ENCODE data around the gene SP110. TPM values are rescaled to one million over a fixed set of nuclear protein-coding genes. Genes with fewer than 3 reads are reported as not detected.

SP110 gene
- polyA plus RNA-seq, 2 donors: 6.0 to 7.2 TPM

DNA sequence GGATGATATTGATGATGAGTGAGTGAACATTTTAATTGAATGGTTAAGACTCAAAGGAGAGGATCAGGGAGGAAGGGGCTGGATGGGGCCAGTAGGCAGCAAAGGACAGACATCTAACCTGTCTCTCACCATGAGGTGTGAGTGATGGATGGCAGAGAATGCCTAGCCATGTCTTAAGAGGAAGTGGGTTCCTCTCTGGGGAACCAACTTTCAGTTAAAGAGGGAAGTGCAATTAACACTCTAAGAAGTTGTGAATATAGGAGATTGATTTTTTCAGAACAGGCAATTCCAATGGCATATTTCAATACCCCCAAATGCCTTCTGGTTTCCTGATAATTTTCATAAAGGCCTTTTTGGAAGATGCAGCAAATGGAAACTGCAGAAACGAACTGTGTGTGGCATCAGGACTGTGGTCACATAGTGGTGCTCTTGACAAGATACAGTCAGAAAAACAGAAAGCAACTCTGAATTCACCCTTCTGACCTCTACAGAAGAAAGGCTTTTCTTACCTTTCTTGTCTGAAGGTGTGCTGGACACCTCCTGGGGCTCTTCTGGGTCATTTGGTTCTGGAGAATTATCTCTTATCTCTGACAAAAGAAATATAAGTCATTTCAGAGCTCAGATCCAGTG, 10.2 kb downstream of the SP110 start:
- Histone ChIP-seq H3K4me1 (ENCODE audit: control insufficient read depth in 2 of 2, insufficient read depth in 2 of 2, low read length in 1 of 2) (no peaks in the 10 kb centered on the region), H3K27me3 (ENCODE audit: control insufficient read depth in 1 of 2, insufficient read depth in 2 of 2, low read length in 2 of 2) (no peaks in the 10 kb centered on the region), H3K27ac (ENCODE audit: low read depth in 2 of 2, low read length in 1 of 2) (no peak overlapping the region), H3K9me3 (ENCODE audit: control insufficient read depth in 2 of 2, insufficient read depth in 1 of 2, low read depth in 1 of 2, low read length in 1 of 2) (no peaks in the 10 kb centered on the region), H3K36me3 (ENCODE audit: control insufficient read depth in 2 of 2, insufficient read depth in 2 of 2, low read length in 1 of 2) (peaks cover 17 to 25% of the 10 kb centered on the region in 2 donors), H3K4me3 (ENCODE audit: low read depth in 1 of 2, low read length in 2 of 2) (no peak overlapping the region)
- WGBS, 2 donors: 82 to 87% methylated on average over 1 of the region's 1 CpG

DNA sequence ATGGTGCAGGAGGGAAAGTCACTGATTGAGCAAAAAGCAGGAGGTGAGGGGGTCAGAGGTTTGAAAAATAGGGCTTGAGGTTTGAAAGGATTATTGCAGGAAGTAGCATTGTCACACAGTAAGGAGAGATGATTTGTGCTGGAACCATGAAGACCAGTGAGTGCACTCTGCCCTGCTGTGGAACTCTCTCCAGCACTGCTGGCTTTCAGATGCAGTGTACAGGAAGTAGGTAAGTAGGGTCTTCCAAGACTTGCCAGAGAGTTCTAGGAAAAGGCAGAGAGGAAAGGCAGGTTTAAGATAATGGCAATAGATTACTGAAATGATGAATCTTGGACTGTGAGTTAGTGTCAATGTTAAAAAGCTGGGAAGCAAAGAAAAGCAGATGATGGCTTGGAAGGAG, 11.2 kb downstream of the SP110 start:
- no peak overlapping the region for H3K27ac ChIP-seq (ENCODE audit: low read depth in 2 of 2, low read length in 1 of 2)

DNA sequence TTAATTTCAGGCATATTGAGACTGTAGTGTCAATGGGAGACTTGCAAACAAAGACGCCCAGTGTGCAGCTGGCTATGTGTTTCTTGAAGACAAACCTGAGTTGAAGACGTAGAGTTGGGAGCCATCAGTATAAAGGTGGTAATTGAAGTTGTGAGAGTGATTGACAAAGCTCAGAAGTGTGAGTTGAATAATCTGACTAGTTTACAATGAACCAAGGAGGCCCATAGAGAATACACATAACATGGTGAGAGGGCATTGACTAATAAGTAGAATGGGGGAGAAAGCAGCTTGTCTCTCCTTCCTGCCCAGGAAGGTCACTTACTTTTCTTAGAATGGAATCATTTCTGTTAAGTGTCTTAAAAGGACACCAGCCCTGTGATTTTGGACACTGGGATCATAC, 14.1 kb downstream of the SP110 start:
- Histone ChIP-seq H3K4me3 (ENCODE audit: low read depth in 1 of 2, low read length in 2 of 2) (no peak overlapping the region), H3K9me3 (ENCODE audit: control insufficient read depth in 2 of 2, insufficient read depth in 1 of 2, low read depth in 1 of 2, low read length in 1 of 2) (no peaks in the 10 kb centered on the region), H3K27ac (ENCODE audit: low read depth in 2 of 2, low read length in 1 of 2) (no peak overlapping the region), H3K27me3 (ENCODE audit: control insufficient read depth in 1 of 2, insufficient read depth in 2 of 2, low read length in 2 of 2) (no peaks in the 10 kb centered on the region), H3K36me3 (ENCODE audit: control insufficient read depth in 2 of 2, insufficient read depth in 2 of 2, low read length in 1 of 2) (peaks cover 14 to 17% of the 10 kb centered on the region in 2 donors), H3K4me1 (ENCODE audit: control insufficient read depth in 2 of 2, insufficient read depth in 2 of 2, low read length in 1 of 2) (no peaks in the 10 kb centered on the region)
- 87 to 91% methylated on average over 2 of the region's 2 CpGs for WGBS, 2 donors

More for the DNA sequence above, 11.2 kb downstream of the SP110 start:
- Histone ChIP-seq H3K36me3 (ENCODE audit: control insufficient read depth in 2 of 2, insufficient read depth in 2 of 2, low read length in 1 of 2) (peaks cover 17 to 23% of the 10 kb centered on the region in 2 donors), H3K4me3 (ENCODE audit: low read depth in 1 of 2, low read length in 2 of 2) (no peak overlapping the region), H3K4me1 (ENCODE audit: control insufficient read depth in 2 of 2, insufficient read depth in 2 of 2, low read length in 1 of 2) (no peaks in the 10 kb centered on the region), H3K9me3 (ENCODE audit: control insufficient read depth in 2 of 2, insufficient read depth in 1 of 2, low read depth in 1 of 2, low read length in 1 of 2) (no peaks in the 10 kb centered on the region), H3K27me3 (ENCODE audit: control insufficient read depth in 1 of 2, insufficient read depth in 2 of 2, low read length in 2 of 2) (no peaks in the 10 kb centered on the region)

DNA sequence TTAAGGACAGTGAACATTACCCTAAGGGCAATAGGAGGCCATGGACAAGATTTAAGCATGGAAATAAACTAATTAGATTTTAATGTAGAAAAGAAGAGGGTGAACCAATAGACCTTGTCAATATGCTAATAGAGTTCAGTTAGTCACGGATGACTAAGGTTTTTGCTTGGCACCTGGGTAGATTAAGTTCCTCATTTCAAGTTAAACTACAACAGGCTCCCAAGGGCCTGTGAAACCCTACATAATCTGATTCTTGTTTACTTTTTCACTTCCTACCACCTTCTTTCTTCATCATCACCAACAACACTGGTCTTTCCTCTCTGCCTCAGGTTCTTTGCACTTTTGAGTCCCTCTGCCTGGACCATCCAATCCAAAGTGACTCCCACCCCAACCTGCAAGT, 14.8 kb downstream of the SP110 start:
- H3K27ac ChIP-seq (ENCODE audit: low read depth in 2 of 2, low read length in 1 of 2): no peak overlapping the region
- no peaks in the 10 kb centered on the region for H3K9me3 ChIP-seq (ENCODE audit: control insufficient read depth in 2 of 2, insufficient read depth in 1 of 2, low read depth in 1 of 2, low read length in 1 of 2)
- H3K36me3 ChIP-seq (ENCODE audit: control insufficient read depth in 2 of 2, insufficient read depth in 2 of 2, low read length in 1 of 2): peaks cover 11 to 17% of the 10 kb centered on the region in 2 donors
- H3K4me3 ChIP-seq (ENCODE audit: low read depth in 1 of 2, low read length in 2 of 2): no peak overlapping the region
- 80% methylated on average over 1 of the region's 1 CpG for WGBS, 2 donors
- H3K27me3 ChIP-seq (ENCODE audit: control insufficient read depth in 1 of 2, insufficient read depth in 2 of 2, low read length in 2 of 2): no peaks in the 10 kb centered on the region
- no peaks in the 10 kb centered on the region for H3K4me1 ChIP-seq (ENCODE audit: control insufficient read depth in 2 of 2, insufficient read depth in 2 of 2, low read length in 1 of 2)

DNA sequence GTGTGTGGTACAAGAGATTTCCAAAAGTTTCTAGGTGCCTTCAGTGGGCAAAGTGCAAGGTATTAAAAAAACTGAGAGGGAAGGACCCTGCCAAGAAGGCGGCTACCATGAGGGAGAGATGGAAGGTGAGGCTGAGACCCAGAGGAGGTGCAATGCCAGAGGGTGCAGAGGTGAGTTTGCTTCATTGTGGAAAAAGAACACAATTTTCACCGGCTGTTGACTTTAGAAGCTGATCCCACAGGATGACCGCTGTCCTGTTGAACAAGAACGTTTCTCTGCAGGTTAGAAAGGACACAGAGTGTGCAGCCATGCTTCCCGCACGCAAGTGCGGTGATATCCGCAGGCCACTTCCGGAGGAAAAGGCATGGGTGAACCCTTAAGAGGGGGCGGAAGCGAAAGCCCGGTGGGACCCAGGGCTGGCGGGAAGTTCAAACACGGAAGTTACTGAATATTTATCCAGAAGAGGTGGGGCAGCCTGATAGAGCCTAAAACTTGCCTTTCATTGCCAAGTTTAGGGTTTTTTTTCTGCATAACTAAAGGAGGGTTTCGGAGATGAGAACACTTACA, 16.6 kb downstream of the SP110 start:
- Histone ChIP-seq H3K27ac (ENCODE audit: low read depth in 2 of 2, low read length in 1 of 2) (no peak overlapping the region), H3K27me3 (ENCODE audit: control insufficient read depth in 1 of 2, insufficient read depth in 2 of 2, low read length in 2 of 2) (no peaks in the 10 kb centered on the region), H3K4me1 (ENCODE audit: control insufficient read depth in 2 of 2, insufficient read depth in 2 of 2, low read length in 1 of 2) (no peaks in the 10 kb centered on the region), H3K36me3 (ENCODE audit: control insufficient read depth in 2 of 2, insufficient read depth in 2 of 2, low read length in 1 of 2) (peaks cover 3 to 14% of the 10 kb centered on the region in 2 donors), H3K9me3 (ENCODE audit: control insufficient read depth in 2 of 2, insufficient read depth in 1 of 2, low read depth in 1 of 2, low read length in 1 of 2) (peaks cover 0 to under 1% of the 10 kb centered on the region in 2 donors), H3K4me3 (ENCODE audit: low read depth in 1 of 2, low read length in 2 of 2) (no peak overlapping the region)
- WGBS, 2 donors: 90 to 92% methylated on average over 15 of the region's 15 CpGs

DNA sequence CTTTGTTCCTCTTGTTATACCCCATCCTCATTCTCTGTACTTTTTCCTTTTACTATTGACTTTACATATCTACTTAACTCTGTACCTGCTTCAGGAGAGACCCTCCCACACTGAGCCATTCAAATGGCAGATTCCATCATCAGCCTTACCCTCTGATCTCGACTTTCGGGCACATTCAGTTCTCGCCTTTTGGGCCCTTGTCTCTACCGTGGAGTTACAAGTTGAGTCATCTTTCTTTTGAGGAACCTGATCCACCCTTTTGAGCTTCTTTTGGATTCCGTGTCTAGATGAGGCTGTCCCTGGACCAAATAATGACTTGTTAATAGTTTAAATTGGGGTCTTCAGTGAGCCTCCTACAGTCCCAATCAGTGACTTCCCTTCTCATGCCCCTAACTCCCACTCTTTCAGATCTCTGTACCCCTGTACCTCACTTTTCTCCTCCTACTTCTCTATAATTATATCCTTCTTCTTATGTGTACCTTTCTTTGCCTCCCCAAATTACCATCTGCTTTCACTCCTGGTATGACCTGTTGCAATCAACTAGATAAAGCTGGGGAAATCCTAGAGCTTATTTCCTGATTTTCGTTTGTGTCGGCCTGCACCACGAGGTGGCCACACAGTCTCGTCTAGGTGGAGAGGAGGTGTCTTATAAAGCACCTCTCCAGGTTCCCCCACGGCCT, 17.2 kb downstream of the SP110 start:
- Histone ChIP-seq H3K4me3 (ENCODE audit: low read depth in 1 of 2, low read length in 2 of 2) (no peak overlapping the region), H3K27ac (ENCODE audit: low read depth in 2 of 2, low read length in 1 of 2) (no peak overlapping the region), H3K36me3 (ENCODE audit: control insufficient read depth in 2 of 2, insufficient read depth in 2 of 2, low read length in 1 of 2) (peaks cover 1 to 17% of the 10 kb centered on the region in 2 donors), H3K9me3 (ENCODE audit: control insufficient read depth in 2 of 2, insufficient read depth in 1 of 2, low read depth in 1 of 2, low read length in 1 of 2) (peaks cover 0 to 3% of the 10 kb centered on the region in 2 donors), H3K4me1 (ENCODE audit: control insufficient read depth in 2 of 2, insufficient read depth in 2 of 2, low read length in 1 of 2) (no peaks in the 10 kb centered on the region), H3K27me3 (ENCODE audit: control insufficient read depth in 1 of 2, insufficient read depth in 2 of 2, low read length in 2 of 2) (no peaks in the 10 kb centered on the region)
- 84 to 87% methylated on average over 10 of the region's 10 CpGs for WGBS, 2 donors

DNA sequence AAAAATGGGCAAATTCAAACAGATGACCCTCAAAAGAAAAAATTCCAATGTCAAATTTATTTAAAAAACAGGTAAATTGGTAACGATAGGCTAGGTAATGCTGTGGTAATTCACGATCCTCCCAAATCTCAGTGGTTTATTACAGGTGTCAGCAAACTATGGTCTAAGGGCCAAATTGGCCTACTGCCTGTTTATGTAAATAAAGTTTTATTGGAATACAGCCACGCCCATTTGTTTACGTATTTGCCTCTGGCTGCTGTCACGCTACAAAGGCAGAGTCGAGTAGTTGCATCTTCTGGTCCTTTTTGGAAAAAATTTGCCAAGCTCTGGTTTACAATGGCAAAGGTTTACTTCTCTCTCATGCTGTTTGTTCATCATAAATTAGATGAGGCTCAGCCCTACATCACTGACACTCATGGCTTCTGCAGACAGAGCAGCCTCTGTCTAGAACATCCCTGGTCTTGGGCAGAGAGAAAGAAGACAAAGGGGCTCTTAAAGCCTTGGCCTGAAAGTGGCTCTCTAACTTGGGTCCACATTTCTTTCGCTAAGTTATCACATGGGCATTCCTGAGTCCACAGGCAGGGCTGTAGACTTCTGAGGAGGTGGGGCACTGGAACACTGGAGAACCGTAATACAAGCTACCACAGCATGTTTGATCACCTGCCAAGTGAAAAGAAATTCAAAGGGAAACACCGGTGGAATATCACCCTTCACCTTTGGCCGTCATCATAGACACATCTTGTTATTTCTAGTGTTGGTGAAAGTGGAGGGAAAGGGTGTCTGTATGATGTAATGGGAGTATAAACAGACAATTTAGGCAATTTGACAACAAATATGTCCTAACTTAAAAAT, 34.8 kb downstream of the SP110 start:
- H3K27me3 ChIP-seq (ENCODE audit: control insufficient read depth in 1 of 2, insufficient read depth in 2 of 2, low read length in 2 of 2): no peaks in the 10 kb centered on the region
- WGBS, 2 donors: 67 to 68% methylated on average over 10 of the region's 10 CpGs

DNA sequence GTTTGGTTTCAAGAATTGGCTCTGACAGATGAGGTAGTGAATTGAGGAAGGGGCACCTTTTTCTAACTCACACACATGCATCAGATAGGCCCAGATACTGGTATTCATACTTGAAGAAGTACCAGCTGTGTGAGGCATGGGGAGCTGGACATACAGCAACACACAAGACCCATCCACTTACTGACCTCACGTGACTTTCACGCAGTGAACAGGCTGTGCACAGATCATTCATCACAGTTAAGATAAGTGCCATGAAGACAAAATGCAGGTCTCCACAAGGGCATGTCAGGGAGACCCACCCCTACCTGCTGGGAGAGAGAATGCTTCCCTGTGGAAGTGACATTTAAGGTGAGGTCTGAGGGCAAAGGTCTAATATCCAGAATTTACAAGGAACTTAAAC, 38.6 kb downstream of the SP110 start:
- peaks cover 15 to 21% of the 10 kb centered on the region in 2 donors for H3K36me3 ChIP-seq (ENCODE audit: control insufficient read depth in 2 of 2, insufficient read depth in 2 of 2, low read length in 1 of 2)
- no peak overlapping the region for H3K4me3 ChIP-seq (ENCODE audit: low read depth in 1 of 2, low read length in 2 of 2)
- no peaks in the 10 kb centered on the region for H3K27me3 ChIP-seq (ENCODE audit: control insufficient read depth in 1 of 2, insufficient read depth in 2 of 2, low read length in 2 of 2)
- no peak overlapping the region for H3K27ac ChIP-seq (ENCODE audit: low read depth in 2 of 2, low read length in 1 of 2)
- WGBS, 2 donors: 87 to 94% methylated on average over 2 of the region's 2 CpGs
- no peaks in the 10 kb centered on the region for H3K4me1 ChIP-seq (ENCODE audit: control insufficient read depth in 2 of 2, insufficient read depth in 2 of 2, low read length in 1 of 2)
- H3K9me3 ChIP-seq (ENCODE audit: control insufficient read depth in 2 of 2, insufficient read depth in 1 of 2, low read depth in 1 of 2, low read length in 1 of 2): peaks cover 0 to 2% of the 10 kb centered on the region in 2 donors

More for the DNA sequence above, 34.8 kb downstream of the SP110 start:
- no peak overlapping the region for H3K4me3 ChIP-seq (ENCODE audit: low read depth in 1 of 2, low read length in 2 of 2)
- no peaks in the 10 kb centered on the region for H3K4me1 ChIP-seq (ENCODE audit: control insufficient read depth in 2 of 2, insufficient read depth in 2 of 2, low read length in 1 of 2)
- H3K27ac ChIP-seq (ENCODE audit: low read depth in 2 of 2, low read length in 1 of 2): no peak overlapping the region
- peaks cover 7 to 11% of the 10 kb centered on the region in 2 donors for H3K36me3 ChIP-seq (ENCODE audit: control insufficient read depth in 2 of 2, insufficient read depth in 2 of 2, low read length in 1 of 2)
- peaks cover 0 to 2% of the 10 kb centered on the region in 2 donors for H3K9me3 ChIP-seq (ENCODE audit: control insufficient read depth in 2 of 2, insufficient read depth in 1 of 2, low read depth in 1 of 2, low read length in 1 of 2)

DNA sequence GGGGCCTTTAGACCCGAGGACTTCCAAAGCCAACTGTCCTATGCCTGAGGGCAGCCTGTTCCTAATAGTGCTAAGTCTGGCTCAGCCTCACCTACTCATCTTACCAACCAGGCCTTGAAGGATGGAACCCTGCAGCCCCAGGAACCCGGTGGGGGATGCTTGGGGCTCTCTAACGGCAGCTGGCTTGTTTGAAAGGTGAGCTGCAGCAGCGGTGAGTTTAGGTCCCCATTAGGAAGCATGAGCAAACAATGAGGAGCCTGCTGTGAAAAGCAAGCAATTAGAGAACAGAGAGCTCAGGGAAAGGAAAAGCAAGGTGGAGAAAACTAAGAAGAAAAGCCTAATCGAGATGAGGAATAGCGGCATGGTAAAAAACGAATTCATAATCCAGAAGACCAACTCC, 39.9 kb downstream of the SP110 start:
- Histone ChIP-seq H3K4me1 (ENCODE audit: control insufficient read depth in 2 of 2, insufficient read depth in 2 of 2, low read length in 1 of 2) (no peaks in the 10 kb centered on the region), H3K27ac (ENCODE audit: low read depth in 2 of 2, low read length in 1 of 2) (no peak overlapping the region), H3K4me3 (ENCODE audit: low read depth in 1 of 2, low read length in 2 of 2) (no peak overlapping the region), H3K9me3 (ENCODE audit: control insufficient read depth in 2 of 2, insufficient read depth in 1 of 2, low read depth in 1 of 2, low read length in 1 of 2) (peaks cover 0 to 2% of the 10 kb centered on the region in 2 donors), H3K36me3 (ENCODE audit: control insufficient read depth in 2 of 2, insufficient read depth in 2 of 2, low read length in 1 of 2) (peaks cover 15 to 18% of the 10 kb centered on the region in 2 donors), H3K27me3 (ENCODE audit: control insufficient read depth in 1 of 2, insufficient read depth in 2 of 2, low read length in 2 of 2) (no peaks in the 10 kb centered on the region)
- WGBS, 2 donors: 86 to 89% methylated on average over 7 of the region's 7 CpGs
